A549 (cell line): ENCODE results near the gene ZNF280C.

Experiments
- CTCF ChIP-seq: fragments of >200 bp; sonication (Bioruptor Twin); formaldehyde crosslinking; IDR thresholded peaks from 3 replicates; pipeline ENCODE4 v1.5.1; 2016
- EP300 ChIP-seq, 2 experiments: fragments of >200 bp; sonication (Bioruptor Twin); formaldehyde crosslinking; IDR thresholded peaks; 2 replicates in 1 of 2; 3 replicates in 1 of 2; pipeline ENCODE4 v1.6.1; 2016 to 2017
- MAZ ChIP-seq: fragments of 150-350 bp; IDR thresholded peaks from 2 replicates; pipeline ENCODE4 v1.6.1; 2014; ENCODE audit warnings: antibody characterized with exemption, low read depth, low read length, borderline replicate concordance
- USF2 ChIP-seq: fragments of 450-650 bp; IDR thresholded peaks from 2 replicates; pipeline ENCODE4 v1.6.1; 2014; ENCODE audit warnings: antibody characterized with exemption

- TF ChIP-seq MAZ = 0 out of 2 replicates have a peak, but pooled peaks have one; percentile 37
- no peak for TF ChIP-seq CTCF
- TF ChIP-seq EP300 (IDR thresholded peaks at IDR 0.05) = no peak
- TF ChIP-seq USF2 = no peak
These were observed 102.8 kb downstream of the ZNF280C start, which contains the start of gene AIFM1 for GRCh38 chrX:130165703-130166502.
